Measurements from ENCODE around the gene TSPAN14.
"Not testable (repeated sequence)": the region's sequence is repeated elsewhere in the genome, so short reads cannot be mapped to it uniquely, and the experiment has no call there.

TSPAN14 gene

GRCh38 chr10:80530251-80530650 is 76.1 kb downstream of the TSPAN14 start:
- DNase-seq = peak in 1 of 5 experiments; percentile 72

GRCh38 chr10:80530816-80531215 is 76.7 kb downstream of the TSPAN14 start:
- peak in 1 of 5 experiments; percentile 38 for DNase-seq

GRCh38 chr10:80532571-80532970 is 78.5 kb downstream of the TSPAN14 start:
- DNase-seq = no peak

- not testable (repeated sequence) for DNase-seq
These were observed 79.9 kb downstream of the TSPAN14 start for GRCh38 chr10:80534059-80534458.

- not testable (repeated sequence) for DNase-seq
These were observed 80.5 kb downstream of the TSPAN14 start for GRCh38 chr10:80534646-80535045.

- DNase-seq = peak; percentile 40 to 88 (median 67)
These were observed 81.7 kb downstream of the TSPAN14 start for GRCh38 chr10:80535671-80536360.

- DNase-seq = no peak
These were observed 82.3 kb downstream of the TSPAN14 start for GRCh38 chr10:80536361-80536835.

- DNase-seq = no peak
These were observed 83.1 kb downstream of the TSPAN14 start for GRCh38 chr10:80537086-80537735.

- no peak for DNase-seq
These were observed 83.8 kb downstream of the TSPAN14 start, which contains the start of gene SH2D4B for GRCh38 chr10:80537736-80538480. Gene SH2D4B, plus strand, starts transcription at chr10:80537902. Its CDS starts 430 bp downstream, at chr10:80538332.

- DNase-seq = no peak
These were observed 84.5 kb downstream of the TSPAN14 start for GRCh38 chr10:80538481-80539185.

GRCh38 chr10:80539421-80540031 is 85.4 kb downstream of the TSPAN14 start:
- no peak for DNase-seq

GRCh38 chr10:80540136-80540535 is 86.0 kb downstream of the TSPAN14 start:
- no peak for DNase-seq

GRCh38 chr10:80540618-80540980 is 86.5 kb downstream of the TSPAN14 start:
- DNase-seq = no peak

- DNase-seq = peak in 1 of 5 experiments; percentile 26
These were observed 87.1 kb downstream of the TSPAN14 start for GRCh38 chr10:80540981-80541750.

GRCh38 chr10:80542053-80542452 is 87.9 kb downstream of the TSPAN14 start:
- DNase-seq = no peak

- no peak for DNase-seq
These were observed 88.7 kb downstream of the TSPAN14 start for GRCh38 chr10:80542652-80543318.

- DNase-seq = not testable (repeated sequence)
These were observed 89.2 kb downstream of the TSPAN14 start for GRCh38 chr10:80543319-80543672.

- no peak for DNase-seq
These were observed 90.3 kb downstream of the TSPAN14 start for GRCh38 chr10:80544316-80544953.

GRCh38 chr10:80545258-80545881 is 91.3 kb downstream of the TSPAN14 start:
- no peak for DNase-seq

- DNase-seq = no peak
These were observed 98.1 kb downstream of the TSPAN14 start for GRCh38 chr10:80552151-80552646.
